GM18909 (cell line): ENCODE measurements around the gene ABHD12.

Experiments used
- ATAC-seq: cut with Tn5 transposase; IDR thresholded peaks from one replicate; pipeline ENCODE4 v1.9.1; 2021; ENCODE audit warnings: mild to moderate bottlenecking; ENCODE audit not compliant: unreplicated experiment, poor library complexity

ABHD12 gene

GRCh38 chr20:25282034-25282781, 108.4 kb downstream of the ABHD12 start:
- peak; percentile 13 for ATAC-seq

GRCh38 chr20:25281541-25281991, 109.1 kb downstream of the ABHD12 start:
- peak; percentile 69 for ATAC-seq

GRCh38 chr20:25280574-25281535, 109.8 kb downstream of the ABHD12 start:
- no peak for ATAC-seq

GRCh38 chr20:25280051-25280573, 110.5 kb downstream of the ABHD12 start:
- no peak for ATAC-seq

- no peak for ATAC-seq
These were observed 111.2 kb downstream of the ABHD12 start for GRCh38 chr20:25279403-25279802.

- no peak for ATAC-seq
These were observed 111.8 kb downstream of the ABHD12 start for GRCh38 chr20:25278636-25279361.

- ATAC-seq, result no peak
These were observed 112.6 kb downstream of the ABHD12 start for GRCh38 chr20:25277941-25278521.

- no peak for ATAC-seq
These were observed 113.4 kb downstream of the ABHD12 start for GRCh38 chr20:25277051-25277801.

GRCh38 chr20:25276533-25277050, 114.0 kb downstream of the ABHD12 start:
- no peak for ATAC-seq

- no peak for ATAC-seq
These were observed 114.7 kb downstream of the ABHD12 start for GRCh38 chr20:25275813-25276532.

- no peak for ATAC-seq
These were observed 115.5 kb downstream of the ABHD12 start for GRCh38 chr20:25274891-25275812.

- ATAC-seq, result no peak
These were observed 116.2 kb downstream of the ABHD12 start for GRCh38 chr20:25274481-25274880.

GRCh38 chr20:25273541-25274358, 116.9 kb downstream of the ABHD12 start:
- ATAC-seq, result no peak

GRCh38 chr20:25273046-25273445, 117.6 kb downstream of the ABHD12 start:
- ATAC-seq, result no peak

- no peak for ATAC-seq
These were observed 118.2 kb downstream of the ABHD12 start for GRCh38 chr20:25272223-25273000.
